ENCODE measurements around the gene NBPF1.
A peak's percentile ranks its signal among the peaks of the same experiment; 100 is the strongest.
"Not testable (repeated sequence)": the region's sequence is repeated elsewhere in the genome, so short reads cannot be mapped to it uniquely, and the experiment has no call there.

The NBPF1 gene

DNA sequence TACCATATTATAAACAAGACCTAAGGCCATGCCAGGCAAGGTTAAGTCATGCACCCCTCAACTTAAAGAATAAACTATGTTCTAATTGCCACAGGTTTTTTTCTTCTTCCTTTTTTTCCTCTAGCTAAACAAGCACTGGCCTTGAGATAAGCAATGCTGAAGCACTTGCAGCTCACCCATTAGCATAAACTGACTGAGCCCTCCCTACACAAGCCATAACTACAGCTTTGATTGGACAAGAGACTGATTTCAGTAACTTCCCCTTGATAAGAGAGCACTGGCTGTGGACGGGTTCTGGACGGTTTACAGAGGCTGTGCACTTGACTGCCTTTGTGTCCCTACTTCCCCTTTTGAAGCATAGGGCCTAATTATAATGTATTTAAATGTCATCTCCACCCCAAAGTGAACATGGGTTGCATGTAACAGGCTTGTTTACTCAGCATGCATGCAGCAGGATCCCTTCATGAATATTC lies 72.9 kb downstream of the NBPF1 start:
- DNase-seq, result peak; percentile 71

- DNase-seq, result not testable (repeated sequence)
Measured at GRCh38 chr1:16537528-16537927, 75.8 kb downstream of the NBPF1 start.

DNA sequence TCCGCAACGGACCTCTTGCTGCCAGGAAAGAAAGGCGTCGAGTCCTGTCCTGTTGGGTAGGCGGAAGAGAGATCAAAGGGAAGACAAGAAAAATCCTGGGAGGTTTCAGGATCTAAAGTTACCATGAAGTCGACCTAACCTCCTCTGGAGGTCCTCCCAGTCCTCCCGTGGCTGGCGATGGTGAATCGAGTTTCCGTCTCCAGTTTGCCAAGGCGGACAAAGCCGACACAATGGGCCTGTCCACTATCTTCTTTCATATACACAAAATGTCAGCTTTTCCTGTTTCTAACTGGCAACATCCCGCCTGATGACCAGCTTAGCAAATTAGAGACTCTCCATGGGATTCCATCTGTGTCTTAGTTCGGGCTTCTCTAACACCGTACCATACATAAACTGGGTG lies 76.6 kb downstream of the NBPF1 start:
- not testable (repeated sequence) for DNase-seq

DNA sequence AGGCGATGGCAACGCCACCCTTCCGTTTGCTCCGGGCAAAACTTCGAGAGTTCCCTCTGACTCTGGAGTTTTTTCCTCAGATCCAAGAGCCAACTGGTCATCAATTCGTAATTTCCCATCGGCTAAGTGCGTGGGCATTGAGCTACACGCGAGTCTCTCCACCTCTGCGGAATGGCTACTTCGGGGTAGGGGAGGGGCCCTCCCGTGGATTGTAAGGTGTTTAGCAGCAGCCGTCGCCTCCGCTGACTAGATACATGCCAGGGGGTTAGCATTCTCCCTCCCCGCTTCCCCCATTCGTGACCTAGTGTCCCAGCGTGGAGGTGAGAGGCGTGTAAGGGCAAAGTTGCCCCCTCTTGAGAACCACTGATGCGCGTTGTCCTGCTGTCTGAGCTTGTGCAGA lies 77.5 kb downstream of the NBPF1 start:
- DNase-seq, result not testable (repeated sequence)

GRCh38 chr1:16535487-16535886 lies 77.9 kb downstream of the NBPF1 start:
- not testable (repeated sequence) for DNase-seq

DNA sequence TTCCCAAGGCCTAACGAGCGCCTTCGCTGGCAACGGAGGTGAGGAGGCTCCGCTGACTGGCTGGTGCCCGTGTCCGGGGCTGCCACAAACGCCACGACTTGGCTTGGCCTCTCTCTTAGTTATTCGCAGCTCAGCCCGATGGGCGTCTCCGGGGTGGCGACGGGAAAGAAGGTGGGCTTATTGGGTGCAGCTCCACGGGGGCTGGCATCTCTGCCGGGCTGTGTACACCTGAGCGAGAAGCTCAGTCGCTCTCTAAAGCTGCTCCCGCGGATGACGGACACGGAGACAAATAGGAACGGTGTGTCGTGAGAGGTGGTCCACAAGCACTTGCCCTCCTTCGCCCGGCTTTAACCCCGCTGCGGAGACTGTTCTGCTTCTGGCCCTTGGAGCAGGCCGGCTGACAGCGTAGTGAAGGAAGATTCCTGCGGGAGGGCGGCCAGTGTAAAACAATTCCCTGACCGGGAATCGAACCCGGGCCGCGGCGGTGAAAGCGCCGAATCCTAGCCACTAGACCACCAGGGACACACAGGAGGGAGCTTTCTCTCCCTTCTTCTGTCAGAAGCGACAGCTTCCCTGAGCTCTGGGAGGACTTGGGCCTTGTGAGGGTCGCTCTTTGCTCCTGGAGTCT lies 78.4 kb downstream of the NBPF1 start:
- peak; percentile 61 for DNase-seq

DNA sequence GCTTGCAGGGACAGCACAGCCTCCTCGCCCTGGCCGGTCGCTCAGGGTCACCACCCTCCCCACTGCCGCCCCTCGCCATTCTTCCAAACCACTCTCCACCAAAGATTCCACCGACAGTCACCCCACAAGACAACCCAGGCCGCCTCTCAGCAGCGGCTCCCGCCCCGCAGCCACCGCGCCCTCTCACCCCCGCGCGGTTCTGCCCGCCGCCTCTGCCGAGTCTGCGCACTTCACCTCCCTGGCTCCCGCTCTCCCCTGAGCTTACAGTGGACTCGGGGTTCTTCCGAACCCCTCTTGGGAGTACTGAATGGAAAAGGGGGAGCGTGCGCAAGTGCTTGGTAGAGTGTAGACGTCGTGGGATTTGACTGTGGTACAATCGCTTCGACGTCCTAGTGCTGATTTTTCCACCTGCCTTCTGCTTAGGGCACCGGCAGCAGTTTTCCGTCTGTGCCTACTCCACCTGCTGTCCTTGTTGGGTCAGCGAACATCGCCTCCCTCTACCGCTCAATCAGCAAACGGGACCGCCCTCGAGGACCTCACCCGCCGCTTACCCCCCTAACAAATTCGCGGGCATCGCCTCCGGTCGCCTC lies 79.0 kb downstream of the NBPF1 start:
- not testable (repeated sequence) for DNase-seq

- not testable (repeated sequence) for DNase-seq
Measured at GRCh38 chr1:16532235-16532991, 81.0 kb downstream of the NBPF1 start.

DNA sequence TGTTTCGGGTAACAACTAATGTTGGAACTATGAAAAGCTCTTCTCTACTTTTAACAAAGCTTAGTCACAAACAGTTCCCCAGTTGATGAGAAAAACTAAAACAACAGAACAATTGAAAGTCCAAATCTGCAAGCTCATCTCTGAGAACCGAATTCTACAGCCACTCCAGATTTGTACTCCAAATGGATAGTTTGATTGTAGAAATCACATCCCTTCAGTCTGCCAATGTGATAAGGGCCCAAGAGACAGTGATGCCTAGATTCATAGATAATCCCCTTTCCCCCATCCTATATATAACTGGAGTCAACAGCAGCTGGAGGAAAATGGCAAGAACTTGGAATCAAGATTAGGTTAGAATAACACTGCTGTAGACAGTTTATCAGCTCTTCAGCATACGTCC lies 85.0 kb downstream of the NBPF1 start:
- not testable (repeated sequence) for DNase-seq

DNA sequence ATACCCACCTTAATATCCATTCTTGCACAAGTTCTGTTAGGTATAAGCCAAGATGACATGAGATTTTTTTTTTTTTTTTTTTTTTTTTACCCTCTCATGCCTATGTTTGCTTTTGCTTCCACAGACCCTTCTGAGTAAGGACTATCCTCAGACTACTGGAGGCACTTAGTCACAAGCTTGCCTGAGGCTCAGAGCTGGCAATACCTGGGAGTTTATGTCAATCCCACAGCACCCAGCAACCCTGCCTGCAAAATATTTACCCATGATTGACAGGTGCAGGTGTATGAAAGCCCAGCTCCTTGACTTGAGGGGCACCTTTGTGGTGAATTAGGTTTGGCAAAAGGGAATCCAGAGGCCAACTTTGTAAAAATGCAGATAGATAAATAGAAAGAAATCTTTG lies 87.6 kb downstream of the NBPF1 start:
- DNase-seq, result not testable (repeated sequence)

- DNase-seq, result not testable (repeated sequence)
Measured at GRCh38 chr1:16521679-16522078, 91.7 kb downstream of the NBPF1 start.

- no peak for DNase-seq
Measured at GRCh38 chr1:16521288-16521583, 92.1 kb downstream of the NBPF1 start.

DNA sequence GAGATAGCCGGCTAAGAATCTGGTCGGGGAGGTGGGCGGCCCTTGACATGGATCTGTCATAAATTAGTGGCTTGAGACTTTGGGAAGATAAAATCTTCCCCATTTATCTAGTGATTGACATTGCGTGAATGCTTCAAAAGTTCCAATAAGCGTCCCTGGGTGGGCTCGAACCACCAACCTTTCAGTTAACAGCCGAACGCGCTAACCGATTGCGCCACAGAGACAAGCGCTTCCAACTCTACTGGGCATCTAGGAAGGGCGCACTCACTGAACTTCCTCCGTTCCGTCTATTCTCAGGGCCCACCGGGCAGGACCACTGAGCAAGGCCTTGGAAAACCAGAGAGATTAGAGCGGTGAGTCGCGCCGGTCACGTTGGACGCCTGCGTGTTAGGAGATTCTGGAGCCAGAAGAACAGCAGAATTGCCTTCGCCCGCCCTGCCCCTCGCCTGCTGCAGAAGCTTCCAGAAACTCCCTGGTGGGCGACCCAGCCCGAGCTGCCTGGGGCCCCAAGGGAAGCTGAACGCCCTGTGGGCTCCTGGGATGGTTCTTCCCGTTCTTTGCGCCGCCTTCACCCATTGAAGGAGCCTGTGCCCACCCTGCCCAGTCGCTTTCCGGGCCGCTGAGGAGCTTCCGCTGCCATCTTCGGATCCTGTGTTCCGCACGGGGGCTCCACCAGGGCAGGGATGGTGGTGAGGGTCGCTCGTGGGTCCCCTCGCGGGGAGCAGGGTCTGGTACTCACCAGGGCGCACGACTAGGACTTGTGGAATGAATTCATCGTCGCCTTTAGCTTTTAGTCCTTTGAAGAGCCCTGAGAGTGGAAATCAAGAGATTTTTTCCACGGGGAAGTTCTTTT lies 92.7 kb downstream of the NBPF1 start:
- DNase-seq, result not testable (repeated sequence)

GRCh38 chr1:16519255-16519951 lies 94.0 kb downstream of the NBPF1 start:
- DNase-seq, result peak; percentile 40

DNA sequence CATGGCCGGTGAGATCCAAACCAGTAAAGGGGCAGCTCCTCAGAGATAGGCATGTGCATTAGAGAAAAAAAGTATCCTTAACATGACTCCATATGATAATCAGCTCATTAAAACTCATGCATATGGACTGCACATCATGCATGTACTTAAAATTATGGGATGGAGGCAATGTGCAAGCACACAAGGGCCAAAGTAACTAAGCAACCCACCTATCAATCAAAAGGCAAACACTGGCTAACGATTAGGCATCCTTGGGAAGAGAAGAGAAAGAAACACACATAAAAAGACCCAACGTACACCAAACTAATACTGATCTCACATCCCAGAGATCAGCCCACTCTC lies 94.5 kb downstream of the NBPF1 start:
- DNase-seq, result not testable (repeated sequence)

- DNase-seq, result peak; percentile 60
Measured at GRCh38 chr1:16516694-16517410, 96.5 kb downstream of the NBPF1 start.

DNA sequence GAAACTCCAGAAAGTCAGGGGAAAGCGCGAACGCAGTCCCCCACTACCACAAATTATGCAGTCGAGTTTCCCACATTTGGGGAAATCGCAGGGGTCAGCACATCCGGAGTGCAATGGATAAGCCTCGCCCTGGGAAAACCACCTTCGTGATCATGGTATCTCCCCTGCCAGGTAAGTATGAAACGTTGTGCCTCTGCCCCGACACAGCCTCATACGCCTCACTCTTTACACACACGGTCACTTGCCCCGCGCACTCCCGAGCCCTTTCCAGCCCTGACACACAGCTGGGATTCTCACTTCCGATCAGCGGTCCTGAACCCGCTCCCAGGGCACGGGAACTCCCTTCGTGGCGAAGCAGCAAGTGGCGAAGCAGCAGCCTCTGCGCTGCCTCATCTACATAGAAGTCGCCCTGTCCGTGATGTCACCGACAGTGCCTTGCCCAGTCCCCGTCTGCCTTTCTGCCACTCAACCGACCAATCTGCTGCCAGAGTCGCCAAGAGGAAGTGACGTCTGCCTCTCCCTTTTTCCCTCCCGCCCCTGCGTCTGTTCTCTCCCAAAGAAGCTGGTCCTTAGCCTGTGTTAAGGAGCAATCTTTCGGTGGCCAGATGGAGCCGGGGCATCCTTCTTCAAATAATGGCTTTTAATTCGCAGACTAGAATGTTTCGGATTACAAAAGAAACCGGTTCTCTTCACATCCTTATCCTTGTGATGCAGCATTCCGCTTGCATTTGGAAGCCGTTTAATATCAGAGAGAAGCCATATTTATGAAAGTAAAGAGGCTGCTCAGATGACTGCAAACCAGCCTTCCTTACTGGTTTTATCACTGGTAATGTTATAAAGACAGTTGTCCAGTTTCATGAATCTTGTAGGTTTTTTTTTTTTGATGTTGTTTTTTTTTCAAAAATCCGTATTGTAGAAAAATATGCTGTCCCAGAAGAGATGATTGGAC lies 99.0 kb downstream of the NBPF1 start, which contains the start of gene RNU1-1:
Gene RNU1-1 (minus strand): TSS at position 179 of the 949 bp plus-strand sequence.
- DNase-seq, result peak; percentile 88

GRCh38 chr1:16513412-16514106 lies 99.8 kb downstream of the NBPF1 start:
- DNase-seq, result peak; percentile 96

GRCh38 chr1:16512624-16513411 lies 100.5 kb downstream of the NBPF1 start:
- not testable (repeated sequence) for DNase-seq
